HepG2 (cell line): ENCODE results near the gene PIEZO1. TPM values are rescaled to one million over a fixed set of nuclear protein-coding genes. Genes with fewer than 3 reads are reported as not detected.

Source experiments
- GMEB2 ChIP-seq: IDR thresholded peaks from 2 replicates; pipeline ENCODE4 v1.6.1; 2016; ENCODE audit warnings: missing biosample characterization, missing genetic modification reagents, low read depth
- GZF1 ChIP-seq: sonication (generic); formaldehyde crosslinking; IDR thresholded peaks from 2 replicates; pipeline ENCODE4 v1.5.1; 2020; ENCODE audit warnings: mild to moderate bottlenecking, missing genetic modification reagents
- IRF2 ChIP-seq: IDR thresholded peaks from 2 replicates; pipeline ENCODE4 v1.6.1; 2018; ENCODE audit warnings: missing genetic modification reagents, missing compliant biosample characterization
- NFE2L2 ChIP-seq: fragments of 150-350 bp; IDR thresholded peaks from 2 replicates; pipeline ENCODE4 v1.6.1; 2014; ENCODE audit warnings: low read length
- POLR2A ChIP-seq, 2 experiments: IDR thresholded peaks; 2 replicates each; pipeline ENCODE4 v1.6.1; 2011; ENCODE audit warnings: low read depth in 2 of 2, low read length in 2 of 2, mild to moderate bottlenecking in 1 of 2, moderate library complexity in 1 of 2; ENCODE audit not compliant: insufficient read depth in 1 of 2
- SIX4 ChIP-seq: sonication (generic); formaldehyde crosslinking; IDR thresholded peaks from 2 replicates; pipeline ENCODE4 v1.4.0; 2020; ENCODE audit warnings: missing genetic modification reagents
- SNAPC5 ChIP-seq: sonication (generic); formaldehyde crosslinking; IDR thresholded peaks from 2 replicates; pipeline ENCODE4 v1.8.1; 2023; ENCODE audit warnings: mild to moderate bottlenecking, missing genetic modification reagents, borderline replicate concordance
- SRF ChIP-seq: IDR thresholded peaks from 2 replicates; pipeline ENCODE4 v1.6.1; 2011; ENCODE audit warnings: mild to moderate bottlenecking, low read depth, low read length, moderate library complexity
- ZFP90 ChIP-seq: sonication (generic); formaldehyde crosslinking; IDR thresholded peaks from 2 replicates; pipeline ENCODE4 v1.8.0; 2022; ENCODE audit warnings: missing genetic modification reagents, mild to moderate bottlenecking, inconsistent platforms, borderline replicate concordance
- ZFP91 ChIP-seq: sonication (generic); formaldehyde crosslinking; IDR thresholded peaks from 2 replicates; pipeline ENCODE4 v1.9.0; 2022; ENCODE audit warnings: missing genetic modification reagents, mild to moderate bottlenecking, borderline replicate concordance
- ZNF24 ChIP-seq: fragments of 450-650 bp; IDR thresholded peaks from 2 replicates; pipeline ENCODE4 v1.6.1; 2017; ENCODE audit warnings: antibody characterized with exemption, mild to moderate bottlenecking
- ZNF333 ChIP-seq: sonication (generic); formaldehyde crosslinking; IDR thresholded peaks from 2 replicates; pipeline ENCODE4 v1.4.0; 2020; ENCODE audit warnings: mild to moderate bottlenecking, missing genetic modification reagents, borderline replicate concordance
- ZNF556 ChIP-seq: sonication (generic); formaldehyde crosslinking; IDR thresholded peaks from 2 replicates; pipeline ENCODE4 v1.4.0; 2020; ENCODE audit warnings: mild to moderate bottlenecking, missing genetic modification reagents, borderline replicate concordance
- ZNF615 ChIP-seq: sonication (generic); formaldehyde crosslinking; IDR thresholded peaks from 2 replicates; pipeline ENCODE4 v1.5.0; 2020; ENCODE audit warnings: mild to moderate bottlenecking, missing genetic modification reagents, borderline replicate concordance
- ZNF816 ChIP-seq: sonication (generic); formaldehyde crosslinking; IDR thresholded peaks from 2 replicates; pipeline ENCODE4 v1.8.0; 2022; ENCODE audit warnings: missing genetic modification reagents, mild to moderate bottlenecking, borderline replicate concordance
- polyA plus RNA-seq, 8 experiments: library from polyadenylated mRNA; depleted of rRNA in 3 of 8; stranded (reverse) in 7 of 8; unstranded in 1 of 8; fragments of >200 nt; fragmentation: Illumina TruSeq in 4 of 8; extraction: Trizol in 4 of 8; gene quantifications; 2 replicates each; pipeline versions ENCODE4 v1.2.1 to v1.2.3, GENCODE V29; 2011 to 2016; ENCODE audit warnings: low read depth in 4 of 8, missing spikeins in 1 of 8, mixed read lengths in 1 of 8; ENCODE audit not compliant: insufficient read depth in 1 of 8
- total RNA-seq, 5 experiments: library from RNA; depleted of rRNA; stranded (reverse); fragments of >200 nt; fragmentation: Illumina TruSeq; extraction: Trizol; gene quantifications; 2 replicates each; pipeline ENCODE4 v1.2.3, GENCODE V29; 2016; ENCODE audit warnings: low read depth in 1 of 5
- TF ChIP-seq, protein P1 (sequence below): sonication (generic); formaldehyde crosslinking; conservative IDR thresholded peaks from 2 replicates; pipeline ENCODE4 v1.4.0; 2020; ENCODE audit warnings: missing genetic modification reagents
- TF ChIP-seq, protein P2 (sequence below): IDR thresholded peaks from 2 replicates; pipeline ENCODE4 v1.6.1; 2016; ENCODE audit warnings: mild to moderate bottlenecking
- TF ChIP-seq, protein P3 (sequence below): sonication (generic); formaldehyde crosslinking; IDR thresholded peaks from 2 replicates; pipeline ENCODE4 v1.4.0; 2020; ENCODE audit warnings: missing genetic modification reagents

The PIEZO1 gene
- total and polyA plus RNA-seq, 2 of the 13 experiments (the other 11 are each of a cell fraction or from before 2014, with no cell fraction given) = 67.9 to 85.0 TPM

DNA sequence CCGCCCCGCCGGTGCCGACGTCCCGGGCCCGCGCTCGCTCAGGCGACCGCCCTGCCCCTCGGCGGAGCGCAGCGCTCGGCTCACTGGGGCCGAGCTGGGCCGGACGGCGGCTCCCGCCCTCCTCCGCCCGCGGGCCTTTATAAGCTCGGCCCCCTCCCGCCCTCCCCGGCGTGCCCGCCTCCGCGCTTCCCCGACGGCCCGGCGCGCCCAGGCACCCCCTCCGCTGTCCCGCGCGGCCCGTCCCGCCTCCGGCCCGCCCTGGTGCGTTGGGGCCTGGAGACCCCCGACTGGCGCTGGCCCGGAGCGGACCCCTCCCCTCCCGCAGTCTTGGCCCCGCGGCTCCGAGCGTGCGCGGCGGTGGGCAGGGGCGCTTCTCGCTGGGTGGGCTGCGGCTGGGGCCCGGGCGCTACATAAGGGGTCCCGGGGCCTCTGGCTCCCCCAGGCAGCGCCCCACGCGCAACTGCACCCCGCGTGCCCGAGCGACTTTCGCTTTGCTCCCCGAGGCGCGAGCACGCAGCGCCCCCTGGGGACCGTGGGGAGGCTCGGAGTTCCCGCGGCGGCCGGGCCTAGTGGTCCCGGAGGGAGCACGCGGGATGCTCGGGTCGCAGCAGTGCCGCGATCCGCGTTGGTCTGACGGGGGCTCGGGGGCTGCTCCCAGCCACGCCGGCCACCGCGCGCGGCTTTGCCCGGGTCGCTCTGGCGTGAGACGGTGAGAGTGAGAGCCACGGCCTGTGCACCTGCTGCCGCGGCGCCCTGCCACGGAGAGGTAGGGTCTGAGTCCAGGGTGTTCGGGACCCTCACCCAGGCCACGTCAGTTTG, at the start of gene PIEZO1 (continued):
- no peak for TF ChIP-seq ZNF24
- no peak; the same call in 1 of the 2 replicates for TF ChIP-seq ZFP90 (CRISPR knock-in tag)
- no peak for TF ChIP-seq GMEB2 (CRISPR knock-in tag)
- peak; percentile 76 to 82 for TF ChIP-seq POLR2A (IDR thresholded peaks at IDR 0.05; ENCODE audit: insufficient read depth in 1 of 2, low read depth in 2 of 2, low read length in 2 of 2)
- peak; percentile 79; the same call in 1 of the 2 replicates for TF ChIP-seq ZNF556 (CRISPR knock-in tag)
- no peak for TF ChIP-seq ZNF615 (CRISPR knock-in tag)
- TF ChIP-seq SIX4 = 0 out of 2 replicates have a peak, but pooled peaks have one; percentile 17
- TF ChIP-seq ZNF333 = no peak; the same call in 1 of the 2 replicates
- TF ChIP-seq, protein P1, sequence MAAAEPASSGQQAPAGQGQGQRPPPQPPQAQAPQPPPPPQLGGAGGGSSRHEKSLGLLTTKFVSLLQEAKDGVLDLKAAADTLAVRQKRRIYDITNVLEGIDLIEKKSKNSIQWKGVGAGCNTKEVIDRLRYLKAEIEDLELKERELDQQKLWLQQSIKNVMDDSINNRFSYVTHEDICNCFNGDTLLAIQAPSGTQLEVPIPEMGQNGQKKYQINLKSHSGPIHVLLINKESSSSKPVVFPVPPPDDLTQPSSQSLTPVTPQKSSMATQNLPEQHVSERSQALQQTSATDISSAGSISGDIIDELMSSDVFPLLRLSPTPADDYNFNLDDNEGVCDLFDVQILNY (CRISPR knock-in tag) = peak; percentile 83
- TF ChIP-seq GZF1 = peak; percentile 76
- TF ChIP-seq, protein P2, sequence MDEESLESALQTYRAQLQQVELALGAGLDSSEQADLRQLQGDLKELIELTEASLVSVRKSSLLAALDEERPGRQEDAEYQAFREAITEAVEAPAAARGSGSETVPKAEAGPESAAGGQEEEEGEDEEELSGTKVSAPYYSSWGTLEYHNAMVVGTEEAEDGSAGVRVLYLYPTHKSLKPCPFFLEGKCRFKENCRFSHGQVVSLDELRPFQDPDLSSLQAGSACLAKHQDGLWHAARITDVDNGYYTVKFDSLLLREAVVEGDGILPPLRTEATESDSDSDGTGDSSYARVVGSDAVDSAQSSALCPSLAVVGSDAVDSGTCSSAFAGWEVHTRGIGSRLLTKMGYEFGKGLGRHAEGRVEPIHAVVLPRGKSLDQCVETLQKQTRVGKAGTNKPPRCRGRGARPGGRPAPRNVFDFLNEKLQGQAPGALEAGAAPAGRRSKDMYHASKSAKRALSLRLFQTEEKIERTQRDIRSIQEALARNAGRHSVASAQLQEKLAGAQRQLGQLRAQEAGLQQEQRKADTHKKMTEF = peak; percentile 70; the same call in 1 of the 2 replicates
- TF ChIP-seq, protein P3, sequence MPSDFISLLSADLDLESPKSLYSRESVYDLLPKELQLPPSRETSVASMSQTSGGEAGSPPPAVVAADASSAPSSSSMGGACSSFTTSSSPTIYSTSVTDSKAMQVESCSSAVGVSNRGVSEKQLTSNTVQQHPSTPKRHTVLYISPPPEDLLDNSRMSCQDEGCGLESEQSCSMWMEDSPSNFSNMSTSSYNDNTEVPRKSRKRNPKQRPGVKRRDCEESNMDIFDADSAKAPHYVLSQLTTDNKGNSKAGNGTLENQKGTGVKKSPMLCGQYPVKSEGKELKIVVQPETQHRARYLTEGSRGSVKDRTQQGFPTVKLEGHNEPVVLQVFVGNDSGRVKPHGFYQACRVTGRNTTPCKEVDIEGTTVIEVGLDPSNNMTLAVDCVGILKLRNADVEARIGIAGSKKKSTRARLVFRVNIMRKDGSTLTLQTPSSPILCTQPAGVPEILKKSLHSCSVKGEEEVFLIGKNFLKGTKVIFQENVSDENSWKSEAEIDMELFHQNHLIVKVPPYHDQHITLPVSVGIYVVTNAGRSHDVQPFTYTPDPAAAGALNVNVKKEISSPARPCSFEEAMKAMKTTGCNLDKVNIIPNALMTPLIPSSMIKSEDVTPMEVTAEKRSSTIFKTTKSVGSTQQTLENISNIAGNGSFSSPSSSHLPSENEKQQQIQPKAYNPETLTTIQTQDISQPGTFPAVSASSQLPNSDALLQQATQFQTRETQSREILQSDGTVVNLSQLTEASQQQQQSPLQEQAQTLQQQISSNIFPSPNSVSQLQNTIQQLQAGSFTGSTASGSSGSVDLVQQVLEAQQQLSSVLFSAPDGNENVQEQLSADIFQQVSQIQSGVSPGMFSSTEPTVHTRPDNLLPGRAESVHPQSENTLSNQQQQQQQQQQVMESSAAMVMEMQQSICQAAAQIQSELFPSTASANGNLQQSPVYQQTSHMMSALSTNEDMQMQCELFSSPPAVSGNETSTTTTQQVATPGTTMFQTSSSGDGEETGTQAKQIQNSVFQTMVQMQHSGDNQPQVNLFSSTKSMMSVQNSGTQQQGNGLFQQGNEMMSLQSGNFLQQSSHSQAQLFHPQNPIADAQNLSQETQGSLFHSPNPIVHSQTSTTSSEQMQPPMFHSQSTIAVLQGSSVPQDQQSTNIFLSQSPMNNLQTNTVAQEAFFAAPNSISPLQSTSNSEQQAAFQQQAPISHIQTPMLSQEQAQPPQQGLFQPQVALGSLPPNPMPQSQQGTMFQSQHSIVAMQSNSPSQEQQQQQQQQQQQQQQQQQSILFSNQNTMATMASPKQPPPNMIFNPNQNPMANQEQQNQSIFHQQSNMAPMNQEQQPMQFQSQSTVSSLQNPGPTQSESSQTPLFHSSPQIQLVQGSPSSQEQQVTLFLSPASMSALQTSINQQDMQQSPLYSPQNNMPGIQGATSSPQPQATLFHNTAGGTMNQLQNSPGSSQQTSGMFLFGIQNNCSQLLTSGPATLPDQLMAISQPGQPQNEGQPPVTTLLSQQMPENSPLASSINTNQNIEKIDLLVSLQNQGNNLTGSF (CRISPR knock-in tag) = peak; percentile 87; the same call in 1 of the 2 replicates
- TF ChIP-seq SNAPC5 (CRISPR knock-in tag) = no peak
- peak; percentile 90; the same call in 1 of the 2 replicates for TF ChIP-seq ZNF816 (CRISPR knock-in tag)
- no peak for TF ChIP-seq NFE2L2
- TF ChIP-seq IRF2 (CRISPR knock-in tag) = peak; percentile 95
- TF ChIP-seq ZFP91 (CRISPR knock-in tag) = peak; percentile 85; the same call in 1 of the 2 replicates
- no peak for TF ChIP-seq SRF
